Neuronal stem cell (in vitro differentiated cells): ENCODE results near the gene CREB5.

ENCODE experiments used
- DNase-seq: peaks from one replicate; pipeline ENCODE4 v3.0.0-alpha.2; 2013; ENCODE audit warnings: low spot score
- H2AFZ ChIP-seq: one replicate; pipeline ENCODE4 v1.6.1; 2013; ENCODE audit warnings: mild to moderate bottlenecking, low read length, inconsistent platforms
- H2AK5ac ChIP-seq: 2 replicates; pipeline ENCODE4 v1.6.1; 2013; ENCODE audit warnings: low read depth, mild to moderate bottlenecking, inconsistent platforms, low read length, moderate library complexity, mixed read lengths
- H2BK120ac ChIP-seq: 2 replicates; pipeline ENCODE4 v1.6.1; 2013; ENCODE audit warnings: low read depth, mild to moderate bottlenecking, inconsistent platforms, low read length, moderate library complexity, mixed read lengths
- H2BK12ac ChIP-seq: one replicate; pipeline ENCODE4 v1.6.1; 2013; ENCODE audit warnings: low read length, inconsistent platforms
- H2BK15ac ChIP-seq: 2 replicates; pipeline ENCODE4 v1.6.1; 2013; ENCODE audit warnings: mild to moderate bottlenecking, low read length, inconsistent platforms, mixed read lengths
- H2BK5ac ChIP-seq: one replicate; pipeline ENCODE4 v1.6.1; 2013; ENCODE audit warnings: inconsistent platforms, mild to moderate bottlenecking, low read length, moderate library complexity
- H3K14ac ChIP-seq: one replicate; pipeline ENCODE4 v1.6.1; 2013; ENCODE audit warnings: low read length, inconsistent platforms
- H3K18ac ChIP-seq: 2 replicates; pipeline ENCODE4 v1.6.1; 2013; ENCODE audit warnings: low read length, inconsistent platforms
- H3K23ac ChIP-seq: 2 replicates; pipeline ENCODE4 v1.6.1; 2013; ENCODE audit warnings: low read depth, mild to moderate bottlenecking, mixed read lengths, low read length, inconsistent platforms; ENCODE audit not compliant: poor library complexity
- H3K27ac ChIP-seq: replicated peaks from 3 replicates; pipeline ENCODE4 v1.5.1; 2013; ENCODE audit warnings: low read length, inconsistent platforms
- H3K27me3 ChIP-seq, 3 experiments: 2 replicates each; pipeline ENCODE4 v1.6.1; 2013; ENCODE audit warnings: low read length in 3 of 3, mild to moderate bottlenecking in 2 of 3, inconsistent platforms in 1 of 3, low read depth in 1 of 3, mixed read lengths in 1 of 3, moderate library complexity in 1 of 3; ENCODE audit not compliant: control insufficient read depth in 3 of 3, insufficient read depth in 3 of 3
- H3K36me3 ChIP-seq, 2 donors: replicated peaks in 1 of 2; 2 replicates each; pipeline ENCODE4 v1.6.1; 2013; ENCODE audit warnings: low read length in 2 of 2; ENCODE audit not compliant: control insufficient read depth in 2 of 2, insufficient read depth in 2 of 2
- H3K4ac ChIP-seq: 2 replicates; pipeline ENCODE4 v1.6.1; 2013; ENCODE audit warnings: inconsistent platforms, mild to moderate bottlenecking, low read length, moderate library complexity
- H3K4me1 ChIP-seq, 2 donors: 1 replicate in 1 of 2; 2 replicates in 1 of 2; pipeline ENCODE4 v1.6.1; 2013; ENCODE audit warnings: low read length in 2 of 2, low read depth in 1 of 2; ENCODE audit not compliant: control insufficient read depth in 2 of 2, insufficient read depth in 1 of 2
- H3K4me2 ChIP-seq: one replicate; pipeline ENCODE4 v1.6.1; 2013; ENCODE audit warnings: mild to moderate bottlenecking, low read length, inconsistent platforms; ENCODE audit not compliant: insufficient read depth, poor library complexity, severe bottlenecking
- H3K4me3 ChIP-seq, 2 donors: 2 replicates each; pipeline ENCODE4 v1.5.1; 2013; ENCODE audit warnings: low read length in 2 of 2, mild to moderate bottlenecking in 2 of 2, inconsistent platforms in 1 of 2, moderate library complexity in 1 of 2
- H3K79me1 ChIP-seq: one replicate; pipeline ENCODE4 v1.6.1; 2013; ENCODE audit warnings: low read depth, mild to moderate bottlenecking, inconsistent platforms, low read length, moderate library complexity
- H3K9ac ChIP-seq: one replicate; pipeline ENCODE4 v1.6.1; 2013; ENCODE audit warnings: mild to moderate bottlenecking, low read depth, low read length, inconsistent platforms; ENCODE audit not compliant: poor library complexity
- H3K9me3 ChIP-seq, 2 donors: replicated peaks in 1 of 2; 2 replicates each; pipeline versions ENCODE3 to v1.6.1; 2013; ENCODE audit warnings: low read length in 2 of 2, mild to moderate bottlenecking in 2 of 2, inconsistent platforms in 1 of 2, low read depth in 1 of 2, mixed read lengths in 1 of 2, moderate library complexity in 1 of 2; ENCODE audit not compliant: control insufficient read depth in 2 of 2, insufficient read depth in 1 of 2
- H4K8ac ChIP-seq: one replicate; pipeline ENCODE4 v1.6.1; 2013; ENCODE audit warnings: low read depth, mild to moderate bottlenecking, inconsistent platforms, low read length, moderate library complexity
- H4K91ac ChIP-seq: one replicate; pipeline ENCODE4 v1.6.1; 2013; ENCODE audit warnings: low read length, low read depth, mild to moderate bottlenecking, inconsistent platforms; ENCODE audit not compliant: poor library complexity
- WGBS, 2 donors: extraction: QIAGEN DNeasy Blood & Tissue Kit; methylation state at CpG; one replicate each; pipeline ENCODE4 v1.1.7; 2013; ENCODE audit warnings: missing lambda C conversion rate in 2 of 2, mixed read lengths in 1 of 2; ENCODE audit not compliant: insufficient read length in 2 of 2, insufficient replicate concordance in 1 of 2; ENCODE audit errors: extremely low coverage in 2 of 2; 5-methylcytosine and 5-hydroxymethylcytosine counted together

Gene CREB5

GRCh38 chr7:28516390-28517172 lies 104.3 kb downstream of the CREB5 start:
- Histone ChIP-seq H3K4me3 (no peak overlapping the region), H3K27me3 (peaks cover 0 to 2% (median 0%) of the 10 kb centered on the region in 3 experiments), H3K23ac (no peak overlapping the region), H2BK12ac (no peak overlapping the region), H3K36me3 (no peaks in the 10 kb centered on the region), H2AK5ac (no peak overlapping the region), H3K4ac (no peak overlapping the region), H3K27ac (no peak overlapping the region), H2BK15ac (no peak overlapping the region), H3K4me2 (no peak overlapping the region), H4K91ac (no peak overlapping the region), H3K9ac (no peak overlapping the region), H3K9me3 (no peaks in the 10 kb centered on the region), H2AFZ (no peak overlapping the region), H4K8ac (no peak overlapping the region), H3K4me1 (peaks cover 18 to 19% of the 10 kb centered on the region in 2 donors), H3K79me1 (no peaks in the 10 kb centered on the region), H3K14ac (no peak overlapping the region), H2BK120ac (no peak overlapping the region), H3K18ac (no peak overlapping the region), H2BK5ac (no peak overlapping the region)
- WGBS, 2 donors, result no CpG with 5 or more reads among the region's 14 CpGs
- no peak for DNase-seq

DNA sequence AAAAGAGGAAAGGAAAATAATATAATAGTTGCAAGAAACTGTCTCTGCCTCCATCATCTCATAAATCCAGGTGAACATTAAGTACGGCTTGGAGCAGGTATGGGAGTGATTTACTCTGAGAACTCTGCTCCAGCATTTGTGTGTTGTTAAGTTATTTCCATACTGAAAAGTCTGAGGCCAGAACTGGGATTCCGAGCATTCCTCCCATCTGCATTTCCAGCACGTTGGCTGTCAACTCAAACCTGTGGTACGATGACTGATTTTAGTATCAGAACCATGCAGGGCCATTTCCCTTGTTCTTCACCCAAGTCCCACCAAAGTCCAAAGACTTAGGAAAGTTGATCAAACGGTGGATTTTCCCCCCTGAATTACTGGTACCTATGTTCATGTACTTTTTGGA lies 104.9 kb downstream of the CREB5 start:
- no peak for DNase-seq
- H3K79me1 ChIP-seq, result no peaks in the 10 kb centered on the region
- H3K27ac ChIP-seq, result no peak overlapping the region
- H3K18ac ChIP-seq, result no peak overlapping the region
- H2BK120ac ChIP-seq, result no peak overlapping the region
- no peak overlapping the region for H2BK12ac ChIP-seq
- no peaks in the 10 kb centered on the region for H3K9me3 ChIP-seq
- no peaks in the 10 kb centered on the region for H3K36me3 ChIP-seq
- H3K4ac ChIP-seq, result no peak overlapping the region
- H2BK15ac ChIP-seq, result no peak overlapping the region
- no peak overlapping the region for H2BK5ac ChIP-seq
- peaks cover 18 to 19% of the 10 kb centered on the region in 2 donors for H3K4me1 ChIP-seq
- no peak overlapping the region for H3K23ac ChIP-seq
- H3K14ac ChIP-seq, result no peak overlapping the region
- H3K27me3 ChIP-seq, result no peaks in the 10 kb centered on the region
- H2AK5ac ChIP-seq, result no peak overlapping the region
- WGBS, 2 donors, result no CpG with 5 or more reads among the region's 5 CpGs
- no peak overlapping the region for H2AFZ ChIP-seq
- no peak overlapping the region for H3K4me2 ChIP-seq
- H4K91ac ChIP-seq, result no peak overlapping the region
- no peak overlapping the region for H3K9ac ChIP-seq
- no peak overlapping the region for H4K8ac ChIP-seq
- no peak overlapping the region for H3K4me3 ChIP-seq

DNA sequence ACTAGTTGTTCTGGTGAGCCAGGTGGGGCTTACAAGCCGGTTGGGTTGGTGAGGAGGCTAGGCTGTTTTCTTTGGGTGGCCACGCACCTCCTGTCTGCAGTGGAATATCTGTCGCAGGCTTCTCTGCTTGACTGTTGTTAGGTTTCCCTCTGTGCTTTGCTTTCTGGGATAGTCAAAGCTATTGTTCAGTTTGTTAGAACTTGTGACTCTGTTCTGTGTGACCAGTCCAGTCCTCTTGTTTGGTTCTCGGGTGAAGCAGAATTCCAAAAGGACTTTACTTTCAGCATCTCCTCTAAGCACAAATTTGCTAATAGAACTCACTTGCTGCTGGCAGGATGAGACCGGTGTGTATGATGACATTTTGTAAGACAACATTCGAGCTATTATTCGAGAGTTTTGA lies 105.3 kb downstream of the CREB5 start:
- no peaks in the 10 kb centered on the region for H3K36me3 ChIP-seq
- H2BK5ac ChIP-seq, result no peak overlapping the region
- no peak for DNase-seq
- no peak overlapping the region for H3K18ac ChIP-seq
- H3K4me2 ChIP-seq, result no peak overlapping the region
- H2BK15ac ChIP-seq, result no peak overlapping the region
- no peak overlapping the region for H3K14ac ChIP-seq
- H2AFZ ChIP-seq, result peak overlapping the region; percentile 22
- no peak overlapping the region for H3K4ac ChIP-seq
- no peak overlapping the region for H2AK5ac ChIP-seq
- no peak overlapping the region for H3K4me3 ChIP-seq
- peaks cover 18 to 19% of the 10 kb centered on the region in 2 donors for H3K4me1 ChIP-seq
- no CpG with 5 or more reads among the region's 7 CpGs for whole genome bisulfite sequencing, 2 donors
- H4K91ac ChIP-seq, result no peak overlapping the region
- no peaks in the 10 kb centered on the region for H3K9me3 ChIP-seq
- no peak overlapping the region for H3K9ac ChIP-seq
- no peaks in the 10 kb centered on the region for H3K79me1 ChIP-seq
- no peaks in the 10 kb centered on the region for H3K27me3 ChIP-seq
- H3K27ac ChIP-seq, result no peak overlapping the region
- H2BK12ac ChIP-seq, result no peak overlapping the region
- H2BK120ac ChIP-seq, result no peak overlapping the region
- no peak overlapping the region for H3K23ac ChIP-seq
- H4K8ac ChIP-seq, result no peak overlapping the region

- H3K23ac ChIP-seq, result no peak overlapping the region
- H3K4me1 ChIP-seq, result peaks cover 18 to 19% of the 10 kb centered on the region in 2 donors
- no peak overlapping the region for H2BK120ac ChIP-seq
- no peak overlapping the region for H3K14ac ChIP-seq
- H3K36me3 ChIP-seq, result no peaks in the 10 kb centered on the region
- H3K79me1 ChIP-seq, result no peaks in the 10 kb centered on the region
- H3K4me2 ChIP-seq, result no peak overlapping the region
- no peak overlapping the region for H3K9ac ChIP-seq
- H3K27ac ChIP-seq, result no peak overlapping the region
- no peaks in the 10 kb centered on the region for H3K9me3 ChIP-seq
- H2AFZ ChIP-seq, result no peak overlapping the region
- WGBS, 2 donors, result no CpG with 5 or more reads among the region's 9 CpGs
- no peak overlapping the region for H2BK5ac ChIP-seq
- no peaks in the 10 kb centered on the region for H3K27me3 ChIP-seq
- no peak for DNase-seq
- no peak overlapping the region for H2BK15ac ChIP-seq
- H3K18ac ChIP-seq, result no peak overlapping the region
- no peak overlapping the region for H4K91ac ChIP-seq
- H2AK5ac ChIP-seq, result no peak overlapping the region
- H4K8ac ChIP-seq, result no peak overlapping the region
- no peak overlapping the region for H3K4ac ChIP-seq
- H2BK12ac ChIP-seq, result no peak overlapping the region
- no peak overlapping the region for H3K4me3 ChIP-seq
Measured at GRCh38 chr7:28520074-28521015, 108.0 kb downstream of the CREB5 start.
